Keratinocyte (primary cell): Measurements from ENCODE around the gene ZNF778.

Experiments used
- CTCF ChIP-seq, 3 experiments: IDR thresholded peaks in 1 of 3; conservative IDR thresholded peaks in 1 of 3; optimal IDR thresholded peaks in 1 of 3; 2 replicates in 2 of 3; 3 replicates in 1 of 3; pipeline versions ENCODE3 to v1.5.1; 2011; ENCODE audit warnings: low read length in 3 of 3, mild to moderate bottlenecking in 3 of 3, moderate library complexity in 2 of 3, control low read depth in 1 of 3, inconsistent platforms in 1 of 3; ENCODE audit not compliant: insufficient read depth in 2 of 3; ENCODE audit errors: extremely low read depth in 1 of 3
- EZH2 ChIP-seq: IDR thresholded peaks from one replicate; pipeline ENCODE4 v1.6.1; 2012; ENCODE audit warnings: inconsistent platforms, mild to moderate bottlenecking, low read length, moderate library complexity

- TF ChIP-seq CTCF (optimal IDR thresholded peaks at IDR 0.05 in 1 of 3, IDR thresholded peaks at IDR 0.05 in 1 of 3, conservative IDR thresholded peaks at IDR 0.05 in 1 of 3; ENCODE audit: extremely low read depth in 1 of 3, insufficient read depth in 2 of 3, low read length in 3 of 3) (no peak), EZH2 (no peak)
Observed at GRCh38 chr16:89266521-89267134, 49.1 kb downstream of the ZNF778 start.
